Central memory CD4-positive, alpha-beta T cell (primary cell): ENCODE measurements around the gene FBLN2.
A peak's percentile ranks its signal among the peaks of the same experiment; 100 is the strongest.

Experiments used
- DNase-seq: peaks from one replicate; pipeline ENCODE4 v3.0.0; 2022

Gene FBLN2

GRCh38 chr3:13653631-13654279 is 104.8 kb downstream of the FBLN2 start:
- DNase-seq = no peak

- peak; percentile 63 for DNase-seq
Measured at GRCh38 chr3:13654330-13655060, 105.6 kb downstream of the FBLN2 start.

GRCh38 chr3:13655061-13655913 is 106.4 kb downstream of the FBLN2 start:
- no peak for DNase-seq

GRCh38 chr3:13656584-13657301 is 107.8 kb downstream of the FBLN2 start:
- DNase-seq = no peak

GRCh38 chr3:13657660-13658435 is 108.9 kb downstream of the FBLN2 start:
- peak; percentile 60 for DNase-seq

GRCh38 chr3:13658681-13659080 is 109.8 kb downstream of the FBLN2 start:
- no peak for DNase-seq

GRCh38 chr3:13659221-13659969 is 110.5 kb downstream of the FBLN2 start:
- DNase-seq = no peak

GRCh38 chr3:13660042-13660874 is 111.3 kb downstream of the FBLN2 start:
- no peak for DNase-seq

- no peak for DNase-seq
Measured at GRCh38 chr3:13661121-13661520, 112.2 kb downstream of the FBLN2 start.

GRCh38 chr3:13662238-13662847 is 113.4 kb downstream of the FBLN2 start:
- no peak for DNase-seq

- DNase-seq = no peak
Measured at GRCh38 chr3:13663781-13664535, 115.0 kb downstream of the FBLN2 start.

GRCh38 chr3:13665582-13666226 is 116.8 kb downstream of the FBLN2 start:
- no peak for DNase-seq

GRCh38 chr3:13666227-13666619 is 117.3 kb downstream of the FBLN2 start:
- no peak for DNase-seq

GRCh38 chr3:13666781-13667709 is 118.1 kb downstream of the FBLN2 start:
- no peak for DNase-seq

- no peak for DNase-seq
Measured at GRCh38 chr3:13668136-13668535, 119.2 kb downstream of the FBLN2 start.

GRCh38 chr3:13669457-13669856 is 120.5 kb downstream of the FBLN2 start:
- DNase-seq = no peak

GRCh38 chr3:13670292-13670691 is 121.4 kb downstream of the FBLN2 start:
- DNase-seq = no peak
